ENCODE data around the gene NXPH2. TPM values are rescaled to one million over a fixed set of nuclear protein-coding genes. Genes with fewer than 3 reads are reported as not detected.

The NXPH2 gene
- total RNA-seq, 1 experiment from 2014 or later, result 1.8 TPM

- Histone ChIP-seq H2BK5ac (ENCODE audit: insufficient read length, low read length) (no peak overlapping the region), H3K9ac (ENCODE audit: extremely low read depth, insufficient read length, low read length) (no peak overlapping the region), H3K79me2 (ENCODE audit: insufficient read depth, low read length) (no peaks in the 10 kb centered on the region), H3K79me1 (ENCODE audit: insufficient read depth, low read depth, low read length, poor library complexity, severe bottlenecking) (no peaks in the 10 kb centered on the region), H3K27me3 (ENCODE audit: insufficient read depth, low read length) (no peaks in the 10 kb centered on the region), H2AK5ac (ENCODE audit: insufficient read length, low read length) (no peak overlapping the region), H4K91ac (ENCODE audit: insufficient read length, low read depth, low read length) (no peak overlapping the region), H3K23me2 (ENCODE audit: insufficient read length, low read depth, low read length, poor library complexity, severe bottlenecking) (no peaks in the 10 kb centered on the region), H3K4me2 (ENCODE audit: insufficient read depth, insufficient read length, low read length) (no peak overlapping the region), H2BK20ac (ENCODE audit: low read depth, low read length, poor library complexity, severe bottlenecking) (no peak overlapping the region), H3K56ac (ENCODE audit: insufficient read length, low read depth, low read length) (no peak overlapping the region), H3T11ph (ENCODE audit: low read length) (no peak overlapping the region), H4K8ac (replicated peaks; ENCODE audit: insufficient read length, low read depth, low read length) (no peak overlapping the region), H2BK15ac (ENCODE audit: low read depth, low read length) (no peak overlapping the region), H3K27ac (ENCODE audit: insufficient read length, low read depth, low read length) (no peak overlapping the region), H3K9me3 (ENCODE audit: control insufficient read depth, low read depth, low read length) (no peaks in the 10 kb centered on the region), H4K5ac (ENCODE audit: insufficient read length, low read depth, low read length) (no peak overlapping the region), H2BK120ac (ENCODE audit: low read depth, low read length, poor library complexity, severe bottlenecking) (no peak overlapping the region), H2AFZ (ENCODE audit: low read length) (no peak overlapping the region), H3K18ac (ENCODE audit: insufficient read length, low read depth, low read length) (no peak overlapping the region), H4K20me1 (ENCODE audit: control insufficient read depth, insufficient read depth, insufficient read length) (no peaks in the 10 kb centered on the region), H3K4me1 (ENCODE audit: insufficient read depth, low read length) (peaks cover 5% of the 10 kb centered on the region; the same call in 1 of the 2 replicates), H3K4ac (ENCODE audit: low read depth, low read length) (no peak overlapping the region), H3K23ac (ENCODE audit: insufficient read length, low read depth, low read length) (no peak overlapping the region), H3K14ac (ENCODE audit: insufficient read depth, low read length) (no peak overlapping the region), H2BK12ac (ENCODE audit: insufficient read length, low read depth, low read length) (no peak overlapping the region)
- no CpG with 5 or more reads among the region's 3 CpGs for WGBS (ENCODE audit: extremely low coverage, insufficient read length, low lambda C conversion rate)
- H3K4me3 Mint-ChIP-seq, result no peak overlapping the region
- no peaks in the 10 kb centered on the region for H3K9me3 Mint-ChIP-seq
- no peak overlapping the region for H3K27ac Mint-ChIP-seq
- peaks cover 11 to 26% of the 10 kb centered on the region in 2 experiments for H3K4me1 Mint-ChIP-seq
- H3K27me3 Mint-ChIP-seq (ENCODE audit: low read depth), result no peaks in the 10 kb centered on the region
- DNase-seq, result no peak
- no peaks in the 10 kb centered on the region; a peak in 1 of 7 replicates for H3K36me3 Mint-ChIP-seq (ENCODE audit: insufficient read depth in 1 of 3, low read depth in 3 of 3)
- no peak for TF ChIP-seq CTCF (conservative IDR thresholded peaks at IDR 0.05)
Observed at GRCh38 chr2:138819964-138820363, 39.8 kb upstream of the NXPH2 start.
